Subcutaneous adipose tissue (tissue), 4 donors: ENCODE measurements around the gene CDH2. TPM values are rescaled to one million over a fixed set of nuclear protein-coding genes. Genes with fewer than 3 reads are reported as not detected.

Experiments
- total RNA-seq, 4 donors: library from RNA; depleted of rRNA; stranded (reverse); fragments of >200 nt; gene quantifications; one replicate each; pipeline ENCODE4 v1.1.0, GENCODE V29; 2016
- TF ChIP-seq, protein P1 (sequence below): fragments of 450-650 bp; IDR thresholded peaks from one replicate; pipeline ENCODE4 v1.5.1; 2016; ENCODE audit warnings: low read depth, mild to moderate bottlenecking, control low read depth, antibody characterized with exemption, moderate library complexity

The CDH2 gene
- total RNA-seq, 4 donors from 2014 or later, result 0.22 to 0.49 TPM; not detected in 2

DNA sequence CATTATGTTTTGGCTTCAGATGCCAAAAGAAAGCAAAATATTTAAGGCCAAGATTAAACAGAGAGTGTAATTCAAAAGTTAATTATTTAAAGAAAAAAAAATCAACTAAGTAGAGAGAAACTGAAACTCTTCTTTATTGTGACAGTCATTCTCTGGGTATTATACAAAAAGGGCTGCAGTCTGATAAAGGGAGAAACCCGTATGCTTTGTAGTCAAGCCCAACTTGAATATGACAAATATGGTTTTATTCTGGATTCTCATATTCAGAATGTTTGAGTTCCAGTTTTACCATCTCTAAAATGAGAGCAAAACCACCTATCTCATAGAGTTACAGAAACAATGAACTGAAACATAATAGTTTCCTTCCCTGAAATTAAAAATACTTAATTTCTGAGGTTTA is 8.2 kb downstream of the CDH2 start:
- TF ChIP-seq, protein P1, sequence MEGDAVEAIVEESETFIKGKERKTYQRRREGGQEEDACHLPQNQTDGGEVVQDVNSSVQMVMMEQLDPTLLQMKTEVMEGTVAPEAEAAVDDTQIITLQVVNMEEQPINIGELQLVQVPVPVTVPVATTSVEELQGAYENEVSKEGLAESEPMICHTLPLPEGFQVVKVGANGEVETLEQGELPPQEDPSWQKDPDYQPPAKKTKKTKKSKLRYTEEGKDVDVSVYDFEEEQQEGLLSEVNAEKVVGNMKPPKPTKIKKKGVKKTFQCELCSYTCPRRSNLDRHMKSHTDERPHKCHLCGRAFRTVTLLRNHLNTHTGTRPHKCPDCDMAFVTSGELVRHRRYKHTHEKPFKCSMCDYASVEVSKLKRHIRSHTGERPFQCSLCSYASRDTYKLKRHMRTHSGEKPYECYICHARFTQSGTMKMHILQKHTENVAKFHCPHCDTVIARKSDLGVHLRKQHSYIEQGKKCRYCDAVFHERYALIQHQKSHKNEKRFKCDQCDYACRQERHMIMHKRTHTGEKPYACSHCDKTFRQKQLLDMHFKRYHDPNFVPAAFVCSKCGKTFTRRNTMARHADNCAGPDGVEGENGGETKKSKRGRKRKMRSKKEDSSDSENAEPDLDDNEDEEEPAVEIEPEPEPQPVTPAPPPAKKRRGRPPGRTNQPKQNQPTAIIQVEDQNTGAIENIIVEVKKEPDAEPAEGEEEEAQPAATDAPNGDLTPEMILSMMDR, result no peak

DNA sequence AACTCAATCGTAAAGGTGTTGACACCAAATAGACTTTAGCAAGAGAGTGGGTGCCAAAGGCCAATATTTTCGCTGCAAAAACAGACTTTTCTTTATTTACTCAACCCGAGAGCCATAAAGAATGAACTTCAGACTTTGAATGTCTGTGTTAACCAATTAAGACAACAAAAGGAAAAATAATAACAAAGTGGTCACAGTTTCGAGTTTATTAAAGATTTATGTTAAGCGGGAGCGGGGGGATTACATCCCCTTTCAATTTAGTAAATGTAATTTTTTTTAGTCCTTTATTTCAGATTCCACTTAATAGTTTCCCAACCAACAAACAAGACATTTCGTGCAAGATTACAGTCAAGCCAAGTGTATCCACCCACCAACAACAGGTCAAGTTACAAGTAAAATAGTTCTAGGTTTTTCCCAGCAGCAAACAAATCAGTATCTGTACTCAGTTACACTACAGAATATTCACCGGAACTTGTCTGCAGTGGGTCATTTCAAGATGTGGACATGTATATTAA is 9.0 kb downstream of the CDH2 start:
- TF ChIP-seq, protein P1, result no peak

DNA sequence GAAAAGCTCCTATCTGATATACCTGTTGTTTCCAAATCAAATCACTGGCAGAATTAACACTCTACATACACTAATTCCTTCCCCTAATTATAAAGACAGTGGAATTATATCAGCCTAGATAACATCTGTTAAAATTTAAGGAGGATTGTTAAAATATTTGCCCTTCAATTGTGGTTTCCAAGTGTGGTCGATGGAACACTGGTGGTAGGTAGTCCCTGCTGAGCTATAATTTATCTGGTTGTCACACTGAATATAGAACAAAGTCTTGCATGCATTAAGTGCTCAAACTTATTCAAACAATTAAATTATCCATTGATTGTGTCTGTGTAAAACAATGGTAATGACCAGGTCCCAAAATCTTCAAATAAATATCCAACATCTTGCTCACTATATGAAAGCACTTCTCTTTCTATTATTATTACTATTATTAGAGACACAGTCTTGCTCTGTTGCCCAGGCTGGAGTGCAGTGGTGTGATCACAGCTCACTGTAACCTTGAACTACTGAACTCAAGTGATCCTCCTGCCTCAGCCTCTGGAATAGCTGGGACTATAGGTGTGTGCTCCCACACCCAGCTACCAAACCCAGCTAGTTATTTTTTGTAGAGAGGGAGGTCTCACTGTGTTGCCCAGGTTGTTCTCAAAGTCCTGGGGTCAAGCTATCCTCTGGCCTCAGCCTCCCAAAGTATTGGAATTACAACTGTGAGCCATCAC is 12.0 kb downstream of the CDH2 start:
- TF ChIP-seq, protein P1, result no peak

DNA sequence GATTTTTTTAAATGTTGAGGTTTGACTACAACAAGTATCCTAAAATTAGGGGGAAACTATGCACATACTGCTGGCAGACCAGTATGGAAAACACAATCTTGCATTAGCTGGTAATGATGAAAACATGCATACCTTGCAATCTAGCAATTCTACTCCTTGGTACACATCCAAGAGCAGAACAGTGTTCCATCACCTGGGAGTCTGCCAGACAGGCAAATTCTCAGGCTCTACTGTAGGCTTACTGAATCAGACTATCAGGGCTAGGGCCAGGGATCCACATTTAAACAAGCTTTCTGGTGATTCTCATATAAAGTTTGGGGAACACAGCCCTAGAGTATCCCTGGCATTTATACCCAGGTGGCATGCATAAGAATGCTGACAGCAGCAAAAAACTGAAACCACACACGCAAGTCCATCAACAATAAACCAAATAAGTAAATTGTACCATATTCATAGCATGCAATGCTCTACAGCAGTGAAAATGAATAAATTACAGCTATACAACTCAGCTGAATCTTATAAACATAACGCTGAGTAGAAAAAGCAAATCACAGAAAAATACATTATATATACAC is 13.6 kb downstream of the CDH2 start:
- TF ChIP-seq, protein P1, result no peak

DNA sequence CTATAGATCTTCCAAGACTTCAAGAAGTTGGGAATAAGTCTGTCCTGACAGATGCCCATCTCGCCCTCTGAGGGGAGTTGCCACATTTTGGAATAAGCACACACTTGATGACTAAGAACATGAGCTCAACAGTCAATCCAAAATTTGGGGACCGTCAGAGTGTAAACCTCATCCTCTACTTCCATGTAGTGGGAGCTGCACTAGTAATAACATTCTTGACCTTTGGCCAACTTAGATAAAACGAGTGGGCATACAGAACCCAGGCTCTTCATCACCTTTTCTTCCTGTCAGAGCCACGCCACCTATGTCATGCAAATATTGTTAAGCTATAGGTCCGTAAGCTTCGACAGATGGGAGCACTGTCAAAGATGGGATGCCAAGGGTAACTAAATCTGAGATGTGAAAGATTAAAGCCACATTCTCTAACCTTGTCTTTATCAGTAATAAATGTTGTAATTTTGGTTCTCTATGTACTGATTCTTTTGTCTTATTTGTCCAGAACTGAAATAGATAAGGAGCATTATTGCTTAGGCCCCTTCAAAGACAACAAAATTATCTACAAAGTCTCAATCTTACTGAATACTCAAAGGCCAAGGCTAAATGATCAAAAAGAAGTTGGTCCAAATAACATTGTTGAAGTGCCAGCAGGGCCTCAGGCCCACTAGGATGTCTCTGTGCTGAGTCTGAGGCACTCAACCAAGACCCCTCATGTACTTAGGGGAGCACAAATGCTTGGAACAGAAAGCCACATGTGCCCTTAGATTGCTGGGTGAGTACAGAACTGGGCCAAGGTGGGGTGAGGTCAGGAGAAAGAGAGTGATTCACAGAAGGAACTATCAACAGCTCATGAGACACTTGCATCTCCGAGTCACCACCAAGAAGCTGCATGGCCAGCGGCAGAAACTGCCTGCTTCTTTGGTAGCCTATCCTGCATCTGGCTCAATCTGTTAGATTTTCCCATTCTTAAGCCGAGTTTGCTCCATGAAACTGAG is 15.0 kb downstream of the CDH2 start:
- TF ChIP-seq, protein P1, result no peak

DNA sequence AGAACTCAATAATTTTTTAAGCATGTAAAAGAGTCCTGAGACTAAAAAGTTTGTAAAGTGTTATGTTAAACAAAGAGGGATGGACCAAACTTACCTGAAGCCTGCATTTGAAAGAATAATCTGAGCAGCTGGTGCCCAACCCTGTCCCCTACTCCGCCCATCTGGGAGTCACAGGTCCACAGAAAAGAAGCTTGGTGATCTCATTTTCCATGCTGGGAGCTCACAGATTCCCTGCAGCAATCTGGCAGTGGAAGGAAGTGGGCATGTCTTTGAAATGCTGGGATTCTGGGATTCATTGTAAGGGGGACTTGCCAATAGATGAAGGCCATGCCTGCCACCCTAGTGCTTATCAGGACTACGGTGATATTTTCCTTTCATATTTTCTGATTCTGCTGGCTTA is 17.9 kb downstream of the CDH2 start:
- TF ChIP-seq, protein P1, result no peak
